Endometrial microvascular endothelial cells (primary cell): ENCODE results near the gene SLC25A44. TPM values are rescaled to one million over a fixed set of nuclear protein-coding genes. Genes with fewer than 3 reads are reported as not detected.
"Not testable (repeated sequence)": the region's sequence is repeated elsewhere in the genome, so short reads cannot be mapped to it uniquely, and the experiment has no call there.

Experiments used
- in situ Hi-C: cut with HindIII; loops from 2 replicates; pipeline ENCODE4 v1.10.0; 2017; ENCODE audit warnings: low sequenced_read_pairs, low pct_unique_long_range_greater_than_20kb; ENCODE audit errors: inconsistent ontology term
- total RNA-seq: library from RNA; depleted of rRNA; stranded (reverse); fragments of >200 nt; gene quantifications from one replicate; pipeline ENCODE4 v1.2.3, GENCODE V29; 2015; ENCODE audit errors: inconsistent ontology term

The SLC25A44 gene
- total RNA-seq, 1 donor from 2014 or later = 22.6 TPM

DNA sequence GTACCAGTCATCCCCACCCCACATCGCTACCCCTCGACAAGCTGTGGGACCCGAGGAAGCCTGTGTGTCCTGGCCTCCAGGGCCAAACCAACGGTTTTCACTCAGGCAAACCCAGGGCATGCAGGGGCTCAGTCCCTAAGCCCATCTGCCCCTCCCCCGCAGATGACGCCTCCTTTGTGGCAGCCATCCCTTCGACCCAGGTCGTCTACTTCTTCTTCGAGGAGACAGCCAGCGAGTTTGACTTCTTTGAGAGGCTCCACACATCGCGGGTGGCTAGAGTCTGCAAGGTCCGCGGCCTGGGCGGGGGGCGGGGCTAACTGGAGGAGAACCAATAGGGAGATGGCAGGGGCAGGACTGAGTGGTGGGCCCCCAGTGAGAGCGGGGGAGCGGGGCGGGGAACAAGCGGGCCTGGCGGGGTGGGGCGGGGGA is 33.1 kb upstream of the SLC25A44 start:
- in situ Hi-C loops = no loop called here

DNA sequence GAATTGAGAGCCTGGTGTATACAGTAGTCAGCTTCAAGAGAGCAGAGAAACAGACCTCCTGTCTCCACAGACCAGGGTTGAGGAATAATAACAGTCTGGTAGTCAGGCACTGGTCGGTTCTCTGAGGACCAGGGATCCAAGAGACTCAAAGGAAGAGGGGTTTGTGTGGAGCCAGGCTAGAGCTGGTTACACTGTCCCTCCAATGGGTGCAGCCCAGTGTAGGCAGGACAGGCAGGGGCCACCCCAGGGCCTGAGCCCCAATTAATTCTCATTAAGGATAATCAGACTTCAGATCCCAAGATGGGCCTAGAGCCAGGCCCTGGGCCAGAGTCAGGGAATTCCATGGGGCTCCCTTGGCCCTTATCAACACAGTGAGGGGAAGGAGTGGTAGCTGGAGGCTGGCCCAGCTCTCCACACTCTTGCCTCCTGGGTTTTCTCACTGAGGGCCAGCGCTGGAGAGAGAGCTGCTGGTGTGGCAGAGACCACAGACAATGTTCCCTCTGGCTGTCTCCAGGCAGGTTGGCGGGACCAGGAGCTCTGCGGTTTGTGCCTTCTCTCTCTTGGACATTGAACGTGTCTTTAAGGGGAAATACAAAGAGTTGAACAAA is 31.4 kb upstream of the SLC25A44 start:
- in situ Hi-C loops = no loop called here

GRCh38 chr1:156163712-156164111 is 30.2 kb upstream of the SLC25A44 start:
- in situ Hi-C loops = no loop called here

- in situ Hi-C loops = no loop called here
Measured at GRCh38 chr1:156164125-156164831, 29.6 kb upstream of the SLC25A44 start.

DNA sequence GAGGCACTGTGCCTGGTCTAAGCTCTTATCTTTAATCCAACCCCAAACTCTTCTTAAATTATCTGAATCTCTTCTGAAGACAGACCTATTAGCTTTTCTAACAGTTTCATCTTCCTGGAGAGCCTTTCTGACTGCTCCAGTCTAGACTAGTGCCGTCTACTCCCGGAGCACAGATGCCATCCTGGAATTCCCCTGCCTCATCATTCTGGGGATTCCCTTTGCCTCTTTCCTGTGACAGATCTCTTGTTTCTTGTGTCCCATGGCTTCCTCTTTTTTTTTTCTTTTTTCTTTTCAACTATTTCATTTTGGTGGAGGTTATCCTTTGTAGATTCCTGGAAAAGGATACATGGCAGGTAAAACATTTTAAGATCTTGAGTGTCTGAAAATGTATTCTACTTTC is 28.8 kb upstream of the SLC25A44 start:
- in situ Hi-C loops = no loop called here

DNA sequence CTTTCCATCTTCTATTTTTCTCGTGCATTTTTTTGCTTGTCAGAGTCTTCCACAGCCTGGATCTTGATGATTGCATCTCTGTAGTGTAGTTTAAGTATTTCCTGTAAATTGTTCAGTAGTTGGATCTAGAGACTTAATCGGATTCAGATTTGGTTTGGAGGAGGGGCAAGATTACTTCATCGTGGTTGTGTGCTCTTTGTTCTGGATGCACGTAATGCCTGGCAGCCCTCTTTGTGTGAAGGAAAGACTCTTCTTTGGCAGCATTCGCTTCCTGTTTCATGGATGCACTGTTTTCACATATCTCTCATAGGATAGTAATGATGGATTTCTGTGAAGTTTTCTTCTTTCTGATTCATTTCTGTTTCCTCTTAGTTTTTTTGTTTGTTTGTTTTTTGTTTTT is 26.4 kb upstream of the SLC25A44 start:
- in situ Hi-C loops = no loop called here

GRCh38 chr1:156172696-156173470 is 21.0 kb upstream of the SLC25A44 start:
- in situ Hi-C loops = no loop called here

DNA sequence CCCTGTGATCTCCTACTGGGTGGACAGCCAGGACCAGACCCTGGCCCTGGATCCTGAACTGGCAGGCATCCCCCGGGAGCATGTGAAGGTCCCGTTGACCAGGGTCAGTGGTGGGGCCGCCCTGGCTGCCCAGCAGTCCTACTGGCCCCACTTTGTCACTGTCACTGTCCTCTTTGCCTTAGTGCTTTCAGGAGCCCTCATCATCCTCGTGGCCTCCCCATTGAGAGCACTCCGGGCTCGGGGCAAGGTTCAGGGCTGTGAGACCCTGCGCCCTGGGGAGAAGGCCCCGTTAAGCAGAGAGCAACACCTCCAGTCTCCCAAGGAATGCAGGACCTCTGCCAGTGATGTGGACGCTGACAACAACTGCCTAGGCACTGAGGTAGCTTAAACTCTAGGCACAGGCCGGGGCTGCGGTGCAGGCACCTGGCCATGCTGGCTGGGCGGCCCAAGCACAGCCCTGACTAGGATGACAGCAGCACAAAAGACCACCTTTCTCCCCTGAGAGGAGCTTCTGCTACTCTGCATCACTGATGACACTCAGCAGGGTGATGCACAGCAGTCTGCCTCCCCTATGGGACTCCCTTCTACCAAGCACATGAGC is 17.2 kb upstream of the SLC25A44 start:
- in situ Hi-C loops = no loop called here

DNA sequence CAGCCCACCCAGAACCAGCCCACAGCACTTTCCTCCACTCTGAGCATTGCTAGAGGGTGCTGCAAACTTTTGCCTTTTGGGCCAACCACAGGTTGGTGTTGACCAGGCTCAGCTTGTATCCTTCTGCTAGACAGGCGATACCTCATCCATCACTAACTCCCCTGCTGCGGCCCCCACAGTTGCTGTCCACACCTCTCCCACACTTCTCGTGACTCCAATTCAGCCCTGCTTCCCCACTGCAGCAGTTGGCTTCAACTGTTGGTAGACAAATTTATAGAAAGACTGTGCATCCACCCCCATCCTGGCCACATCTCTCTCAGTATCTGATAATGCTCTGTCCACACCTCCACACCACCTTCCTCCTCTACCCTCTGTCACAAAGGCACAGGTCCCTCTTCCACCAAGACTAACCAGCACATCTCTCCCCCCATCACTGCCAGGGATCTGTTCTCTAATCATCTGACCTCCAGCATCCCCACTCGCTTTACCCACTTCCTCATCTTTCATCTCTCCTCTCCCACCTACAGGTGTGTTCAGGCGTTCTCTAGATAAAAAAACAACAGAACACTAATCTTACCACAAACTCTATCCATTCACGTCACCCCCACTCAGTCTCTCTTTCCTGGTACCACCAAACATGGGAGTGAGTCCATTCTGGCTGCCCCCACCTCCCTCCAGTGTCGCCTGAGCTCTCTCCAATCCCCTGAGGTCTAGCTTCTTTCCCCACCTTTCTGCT is 15.8 kb upstream of the SLC25A44 start:
- in situ Hi-C loops = no loop called here

DNA sequence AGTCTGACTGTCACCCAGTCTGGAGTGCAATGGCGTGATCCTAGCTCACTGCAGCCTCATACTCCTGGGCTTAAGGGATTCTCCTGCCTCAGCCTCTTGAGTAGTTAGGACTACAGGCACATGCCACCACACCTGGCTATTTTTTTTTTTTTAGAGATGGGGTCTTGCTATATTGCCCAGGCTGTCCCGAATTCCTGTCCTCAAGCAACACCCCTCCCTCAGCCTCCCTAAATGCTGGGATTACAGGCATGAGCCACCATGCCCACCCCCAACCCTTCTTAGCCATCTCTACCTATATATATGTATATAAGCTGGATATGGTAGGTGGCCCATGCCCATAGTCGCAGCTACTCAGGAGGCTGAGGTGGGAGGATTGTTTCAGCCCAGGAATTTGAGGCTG is 13.4 kb upstream of the SLC25A44 start:
- in situ Hi-C loops = no loop called here

GRCh38 chr1:156181391-156181924 is 12.4 kb upstream of the SLC25A44 start:
- in situ Hi-C loops = not testable (repeated sequence)

GRCh38 chr1:156182010-156182779 is 11.7 kb upstream of the SLC25A44 start:
- in situ Hi-C loops = not testable (repeated sequence)

- in situ Hi-C loops = not testable (repeated sequence)
Measured at GRCh38 chr1:156186347-156187177, 7.3 kb upstream of the SLC25A44 start.

GRCh38 chr1:156190265-156190664 is 3.6 kb upstream of the SLC25A44 start:
- in situ Hi-C loops = not testable (repeated sequence)

DNA sequence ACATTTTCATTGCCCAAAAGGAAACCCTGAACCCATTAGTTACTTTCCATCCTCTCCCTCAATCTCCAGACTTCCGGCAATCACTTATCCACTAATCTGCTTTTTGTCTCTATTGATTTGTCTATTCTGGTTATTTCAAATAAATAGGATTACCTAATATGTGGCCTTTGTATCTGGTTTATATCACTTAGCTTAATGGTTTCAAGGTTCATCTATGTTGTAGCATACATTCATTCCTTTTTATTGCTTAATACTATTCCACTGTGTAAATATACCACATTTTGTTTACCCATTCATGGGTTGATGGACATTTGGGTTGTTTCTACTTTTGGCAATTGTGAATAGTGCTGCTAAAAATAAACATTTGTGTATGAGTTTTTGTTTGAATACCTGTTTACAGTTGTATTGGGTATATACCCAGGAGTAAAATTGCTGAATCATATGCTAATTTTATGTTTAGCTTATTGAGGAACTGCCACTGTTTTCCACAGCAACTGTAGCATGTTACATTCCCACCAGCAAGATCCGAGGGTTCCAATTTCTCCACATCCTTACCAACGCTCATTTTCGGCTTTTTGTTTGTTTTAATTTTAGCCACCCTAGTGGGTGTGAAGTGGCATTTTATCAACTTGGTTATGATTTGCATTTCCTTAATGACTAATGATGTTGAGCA is 2.5 kb upstream of the SLC25A44 start:
- in situ Hi-C loops = no loop called here

GRCh38 chr1:156193208-156193487 is 756 bp upstream of the SLC25A44 start:
- in situ Hi-C loops = no loop called here

- in situ Hi-C loops = no loop called here
Measured at GRCh38 chr1:156194300-156194652, 372 bp downstream of the SLC25A44 start.
